Measurements from ENCODE around the gene FIGN.

Gene FIGN

DNA sequence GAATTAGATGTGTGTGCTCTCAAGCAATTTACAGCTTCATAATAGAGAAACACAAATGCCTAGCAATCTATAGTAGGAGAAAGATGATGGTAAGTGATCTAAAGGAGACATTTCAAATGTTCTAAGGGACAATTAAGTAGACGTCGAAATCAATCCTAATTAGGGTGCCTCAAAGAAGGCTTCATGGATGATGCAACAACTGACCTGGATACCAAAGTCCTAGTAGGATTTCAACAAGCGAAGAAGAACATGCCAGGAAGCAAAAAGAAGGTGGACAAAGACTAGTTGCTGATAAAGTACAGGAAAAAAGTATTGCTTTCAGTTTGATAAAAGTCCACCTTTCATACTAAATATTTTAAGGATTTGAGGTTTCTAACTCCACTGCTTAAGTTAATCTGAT is 12.5 kb downstream of the FIGN start:
- no peak for TF ChIP-seq EZH2 (IDR thresholded peaks at IDR 0.05; ENCODE audit: borderline replicate concordance, low read depth, low read length, severe bottlenecking)
- TF ChIP-seq CTCF (IDR thresholded peaks at IDR 0.05; ENCODE audit: borderline replicate concordance, extremely low read depth, low read length, poor library complexity, severe bottlenecking), result no peak
- Histone ChIP-seq H3K27me3 (ENCODE audit: insufficient read depth, low read length, poor library complexity) (no peaks in the 10 kb centered on the region), H3K36me3 (ENCODE audit: insufficient read depth, low read length) (no peaks in the 10 kb centered on the region), H2AFZ (ENCODE audit: low read depth, low read length) (no peak overlapping the region), H4K20me1 (ENCODE audit: insufficient read depth, low read length) (no peaks in the 10 kb centered on the region), H3K4me3 (ENCODE audit: low read depth in 1 of 2, low read length in 2 of 2) (no peak overlapping the region), H3K4me2 (ENCODE audit: insufficient read depth, low read length) (no peak overlapping the region), H3K4me1 (ENCODE audit: insufficient read depth, low read length) (no peaks in the 10 kb centered on the region), H3K27ac (ENCODE audit: low read length) (no peak overlapping the region), H3K9me3 (ENCODE audit: insufficient read depth, low read length, severe bottlenecking) (no peaks in the 10 kb centered on the region), H3K9ac (ENCODE audit: low read depth, low read length) (no peak overlapping the region), H3K79me2 (ENCODE audit: insufficient read depth, low read length) (no peaks in the 10 kb centered on the region)
- DNase-seq, result no peak
- no peak for ATAC-seq (ENCODE audit: insufficient read depth, low read depth)

DNA sequence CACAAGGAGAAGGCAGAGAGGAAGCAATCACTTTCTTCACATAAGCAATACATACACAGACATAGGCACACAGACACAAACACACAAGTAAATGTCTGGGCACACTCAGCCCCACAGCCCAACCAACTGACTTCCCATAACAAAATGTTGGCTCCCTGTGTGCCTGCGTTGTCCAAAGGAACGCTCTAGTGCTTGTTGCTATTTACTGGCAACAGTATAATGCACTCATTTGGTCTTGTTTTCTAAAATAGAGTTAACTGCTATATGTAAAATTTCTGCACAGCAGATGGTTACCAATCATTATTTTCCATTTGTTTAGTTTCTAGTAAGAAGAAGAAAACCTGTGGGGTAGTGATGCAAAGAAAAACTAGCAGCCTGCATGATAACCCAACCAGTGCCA is 16.5 kb downstream of the FIGN start:
- TF ChIP-seq EZH2 (IDR thresholded peaks at IDR 0.05; ENCODE audit: borderline replicate concordance, low read depth, low read length, severe bottlenecking) (no peak), CTCF (IDR thresholded peaks at IDR 0.05; ENCODE audit: borderline replicate concordance, extremely low read depth, low read length, poor library complexity, severe bottlenecking) (no peak)
- no peak overlapping the region for H3K4me2 ChIP-seq (ENCODE audit: insufficient read depth, low read length)
- H3K4me3 ChIP-seq (ENCODE audit: low read depth in 1 of 2, low read length in 2 of 2), result no peak overlapping the region
- no peak overlapping the region for H2AFZ ChIP-seq (ENCODE audit: low read depth, low read length)
- DNase-seq (no peak), ATAC-seq (ENCODE audit: insufficient read depth, low read depth) (no peak)
- H3K27ac ChIP-seq (ENCODE audit: low read length), result no peak overlapping the region
- H3K4me1 ChIP-seq (ENCODE audit: insufficient read depth, low read length), result no peaks in the 10 kb centered on the region
- no peak overlapping the region for H3K9ac ChIP-seq (ENCODE audit: low read depth, low read length)
- no peaks in the 10 kb centered on the region for H4K20me1 ChIP-seq (ENCODE audit: insufficient read depth, low read length)
- no peaks in the 10 kb centered on the region for H3K9me3 ChIP-seq (ENCODE audit: insufficient read depth, low read length, severe bottlenecking)
- no peaks in the 10 kb centered on the region for H3K79me2 ChIP-seq (ENCODE audit: insufficient read depth, low read length)
- H3K36me3 ChIP-seq (ENCODE audit: insufficient read depth, low read length), result no peaks in the 10 kb centered on the region
- peaks cover 6% of the 10 kb centered on the region for H3K27me3 ChIP-seq (ENCODE audit: insufficient read depth, low read length, poor library complexity)

DNA sequence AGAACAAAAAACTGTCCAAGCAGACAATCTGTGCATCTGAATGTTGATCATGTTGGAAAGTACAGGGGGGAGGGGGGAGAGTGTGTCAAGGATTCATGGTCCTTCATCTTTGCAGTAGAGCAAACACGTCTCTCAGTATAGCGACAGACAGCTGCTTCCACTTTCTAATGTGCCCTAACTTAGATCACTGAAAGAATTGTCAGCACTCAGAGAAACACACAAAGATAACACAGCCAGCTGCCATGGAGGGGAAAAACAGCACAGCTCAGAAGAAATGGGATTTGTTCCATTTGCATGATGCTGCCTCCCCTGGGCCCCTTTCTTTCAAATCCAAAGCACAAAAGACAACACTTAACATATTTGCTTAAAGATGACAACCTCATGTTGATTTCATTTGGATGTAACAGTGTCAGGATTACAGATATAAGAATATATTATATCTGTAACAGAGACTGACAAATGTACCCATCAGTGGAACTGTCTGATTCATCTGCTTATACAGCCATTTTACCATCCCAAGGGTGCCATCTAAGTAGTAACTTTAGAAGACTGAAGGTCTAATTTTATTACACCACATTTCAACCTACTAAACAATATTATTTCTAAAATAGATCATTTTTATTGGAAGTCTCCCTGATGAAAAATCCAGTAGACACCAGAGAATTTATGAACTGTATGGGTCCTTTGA is 17.7 kb downstream of the FIGN start:
- no peak for DNase-seq

More for the DNA sequence above, 17.7 kb downstream of the FIGN start:
- Histone ChIP-seq H3K4me2 (ENCODE audit: insufficient read depth, low read length) (no peak overlapping the region), H3K36me3 (ENCODE audit: insufficient read depth, low read length) (no peaks in the 10 kb centered on the region), H3K27me3 (ENCODE audit: insufficient read depth, low read length, poor library complexity) (peaks cover 6% of the 10 kb centered on the region), H2AFZ (ENCODE audit: low read depth, low read length) (no peak overlapping the region), H3K27ac (ENCODE audit: low read length) (no peak overlapping the region), H3K4me3 (ENCODE audit: low read depth in 1 of 2, low read length in 2 of 2) (no peak overlapping the region), H3K9ac (ENCODE audit: low read depth, low read length) (no peak overlapping the region), H3K4me1 (ENCODE audit: insufficient read depth, low read length) (no peaks in the 10 kb centered on the region), H4K20me1 (ENCODE audit: insufficient read depth, low read length) (no peaks in the 10 kb centered on the region), H3K9me3 (ENCODE audit: insufficient read depth, low read length, severe bottlenecking) (no peaks in the 10 kb centered on the region), H3K79me2 (ENCODE audit: insufficient read depth, low read length) (no peaks in the 10 kb centered on the region)
- no peak for ATAC-seq (ENCODE audit: insufficient read depth, low read depth)
- TF ChIP-seq CTCF (IDR thresholded peaks at IDR 0.05; ENCODE audit: borderline replicate concordance, extremely low read depth, low read length, poor library complexity, severe bottlenecking) (no peak), EZH2 (IDR thresholded peaks at IDR 0.05; ENCODE audit: borderline replicate concordance, low read depth, low read length, severe bottlenecking) (no peak)

Measured in DND-41 (cell line).